ENCODE results near the gene SLC41A2. TPM values are rescaled to one million over a fixed set of nuclear protein-coding genes. Genes with fewer than 3 reads are reported as not detected.

Gene SLC41A2
- polyA plus RNA-seq, 1 experiment: 1.2 TPM

- CTCF ChIA-PET: interaction anchor here (1.4 kb wide), 1 partner anchor 23 kb away, joined by 5 read pairs; no protein-coding TSS in a partner anchor
- H3K36me3 ChIP-seq (ENCODE audit: control insufficient read depth, insufficient read depth, low read length): no peaks in the 10 kb centered on the region
- TF ChIP-seq, protein P1, sequence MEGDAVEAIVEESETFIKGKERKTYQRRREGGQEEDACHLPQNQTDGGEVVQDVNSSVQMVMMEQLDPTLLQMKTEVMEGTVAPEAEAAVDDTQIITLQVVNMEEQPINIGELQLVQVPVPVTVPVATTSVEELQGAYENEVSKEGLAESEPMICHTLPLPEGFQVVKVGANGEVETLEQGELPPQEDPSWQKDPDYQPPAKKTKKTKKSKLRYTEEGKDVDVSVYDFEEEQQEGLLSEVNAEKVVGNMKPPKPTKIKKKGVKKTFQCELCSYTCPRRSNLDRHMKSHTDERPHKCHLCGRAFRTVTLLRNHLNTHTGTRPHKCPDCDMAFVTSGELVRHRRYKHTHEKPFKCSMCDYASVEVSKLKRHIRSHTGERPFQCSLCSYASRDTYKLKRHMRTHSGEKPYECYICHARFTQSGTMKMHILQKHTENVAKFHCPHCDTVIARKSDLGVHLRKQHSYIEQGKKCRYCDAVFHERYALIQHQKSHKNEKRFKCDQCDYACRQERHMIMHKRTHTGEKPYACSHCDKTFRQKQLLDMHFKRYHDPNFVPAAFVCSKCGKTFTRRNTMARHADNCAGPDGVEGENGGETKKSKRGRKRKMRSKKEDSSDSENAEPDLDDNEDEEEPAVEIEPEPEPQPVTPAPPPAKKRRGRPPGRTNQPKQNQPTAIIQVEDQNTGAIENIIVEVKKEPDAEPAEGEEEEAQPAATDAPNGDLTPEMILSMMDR (IDR thresholded peaks at IDR 0.05; ENCODE audit: insufficient read depth, low read depth, low read length): no peak
- H3K4me3 ChIP-seq (ENCODE audit: low read depth, low read length): no peak overlapping the region
- POLR2A ChIA-PET: no interaction called here
- no peaks in the 10 kb centered on the region for H3K27me3 ChIP-seq (ENCODE audit: control insufficient read depth, insufficient read depth, low read length)
- DNase-seq (ENCODE audit: low read depth): no peak
Observed at GRCh38 chr12:104942075-104942474, 16.0 kb downstream of the SLC41A2 start.

- TF ChIP-seq, protein P1 (IDR thresholded peaks at IDR 0.05; ENCODE audit: insufficient read depth, low read depth, low read length): no peak
- Histone ChIP-seq H3K27me3 (ENCODE audit: control insufficient read depth, insufficient read depth, low read length) (no peaks in the 10 kb centered on the region), H3K4me3 (ENCODE audit: low read depth, low read length) (no peak overlapping the region), H3K36me3 (ENCODE audit: control insufficient read depth, insufficient read depth, low read length) (no peaks in the 10 kb centered on the region)
- POLR2A ChIA-PET: no interaction called here
- DNase-seq (ENCODE audit: low read depth): no peak
- CTCF ChIA-PET: no interaction called here
Observed at GRCh38 chr12:104941454-104941853, 16.6 kb downstream of the SLC41A2 start.

GRCh38 chr12:104939089-104939488 is 19.0 kb downstream of the SLC41A2 start:
- no peaks in the 10 kb centered on the region for H3K36me3 ChIP-seq (ENCODE audit: control insufficient read depth, insufficient read depth, low read length)
- no peaks in the 10 kb centered on the region for H3K27me3 ChIP-seq (ENCODE audit: control insufficient read depth, insufficient read depth, low read length)
- DNase-seq (ENCODE audit: low read depth): no peak
- H3K4me3 ChIP-seq (ENCODE audit: low read depth, low read length): no peak overlapping the region
- CTCF ChIA-PET: no interaction called here
- TF ChIP-seq, protein P1 (IDR thresholded peaks at IDR 0.05; ENCODE audit: insufficient read depth, low read depth, low read length): no peak
- POLR2A ChIA-PET: interaction anchor here (0.6 kb wide), 1 partner anchor 15 kb away, joined by 6 read pairs; no protein-coding TSS in a partner anchor

- POLR2A ChIA-PET: interaction anchor here (0.6 kb wide), 1 partner anchor 14 kb away, joined by 6 read pairs; no protein-coding TSS in a partner anchor
- CTCF ChIA-PET: no interaction called here
Observed at GRCh38 chr12:104938371-104938770, 19.7 kb downstream of the SLC41A2 start.

DNA sequence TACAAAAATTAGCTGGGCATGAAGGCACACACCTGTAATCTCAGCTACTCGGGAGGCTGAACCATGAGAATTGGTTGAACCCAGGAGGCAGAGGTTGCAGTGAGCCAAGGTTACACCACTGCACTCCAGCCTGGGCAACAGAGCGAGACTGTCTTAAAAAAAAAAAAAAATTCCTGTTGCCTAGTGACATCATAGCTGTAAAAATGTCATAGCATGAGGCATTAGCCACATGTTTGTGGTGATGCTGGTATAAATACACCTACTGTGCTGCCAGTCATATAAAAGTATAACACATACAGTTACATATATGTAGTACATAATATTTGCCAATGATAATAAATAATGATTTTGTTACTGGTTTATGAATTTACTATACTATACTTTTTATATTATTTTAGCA is 22.2 kb downstream of the SLC41A2 start:
- DNase-seq (ENCODE audit: low read depth): no peak
- no peaks in the 10 kb centered on the region for H3K36me3 ChIP-seq (ENCODE audit: control insufficient read depth, insufficient read depth, low read length)
- H3K4me3 ChIP-seq (ENCODE audit: low read depth, low read length): no peak overlapping the region
- CTCF ChIA-PET: no interaction called here
- TF ChIP-seq, protein P1 (IDR thresholded peaks at IDR 0.05; ENCODE audit: insufficient read depth, low read depth, low read length): no peak
- POLR2A ChIA-PET: no interaction called here
- no peaks in the 10 kb centered on the region for H3K27me3 ChIP-seq (ENCODE audit: control insufficient read depth, insufficient read depth, low read length)

More at GRCh38 chr12:104938371-104938770, 19.7 kb downstream of the SLC41A2 start:
- TF ChIP-seq, protein P1 (IDR thresholded peaks at IDR 0.05; ENCODE audit: insufficient read depth, low read depth, low read length): no peak
- no peak for DNase-seq (ENCODE audit: low read depth)
- H3K4me3 ChIP-seq (ENCODE audit: low read depth, low read length): no peak overlapping the region
- no peaks in the 10 kb centered on the region for H3K27me3 ChIP-seq (ENCODE audit: control insufficient read depth, insufficient read depth, low read length)
- no peaks in the 10 kb centered on the region for H3K36me3 ChIP-seq (ENCODE audit: control insufficient read depth, insufficient read depth, low read length)

Measured in BJ (cell line).